Measurements from ENCODE around the gene BAAT. TPM values are rescaled to one million over a fixed set of nuclear protein-coding genes. Genes with fewer than 3 reads are reported as not detected.
A peak's percentile ranks its signal among the peaks of the same experiment; 100 is the strongest.

BAAT gene
- total RNA-seq, 1 donor from 2014 or later, result 8.9 TPM

DNA sequence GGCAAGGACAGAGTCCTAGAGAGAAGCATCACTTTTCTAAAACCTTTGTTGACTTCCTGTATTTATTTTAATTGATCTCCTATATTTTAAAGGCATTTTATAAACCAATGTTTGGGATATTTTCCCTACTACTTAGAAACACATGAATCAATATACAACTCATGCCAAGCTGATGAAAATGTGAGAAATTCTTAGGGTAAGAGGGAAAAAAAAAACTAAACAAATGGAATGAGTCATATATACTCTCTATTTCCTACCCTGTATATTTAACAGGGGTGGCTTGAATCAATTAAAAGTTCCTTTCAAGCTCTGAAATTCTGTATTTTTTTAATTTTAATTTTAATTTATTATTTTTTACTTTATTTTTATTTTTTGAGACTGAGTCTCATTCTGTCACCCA lies 19.6 kb downstream of the BAAT start:
- H3K9ac ChIP-seq (ENCODE audit: low read length), result no peak overlapping the region
- peaks cover 7% of the 10 kb centered on the region for H3K36me3 Mint-ChIP-seq (ENCODE audit: low read depth, unreplicated experiment)
- H3K4me3 ChIP-seq (ENCODE audit: insufficient read depth, low read depth, low read length), result no peak overlapping the region
- H3K27me3 Mint-ChIP-seq (ENCODE audit: low read depth, unreplicated experiment), result no peaks in the 10 kb centered on the region
- no peak overlapping the region for H3K4me2 ChIP-seq (ENCODE audit: low read length)
- FAIRE-seq (no peak), DNase-seq (ENCODE audit: low read depth) (peak; percentile 17)
- no peaks in the 10 kb centered on the region for H3K9me3 Mint-ChIP-seq (ENCODE audit: unreplicated experiment)
- H3K27me3 ChIP-seq (ENCODE audit: insufficient read depth, low read length), result no peaks in the 10 kb centered on the region
- H3K36me3 ChIP-seq (ENCODE audit: insufficient read depth, low read length), result no peaks in the 10 kb centered on the region
- H3K27ac Mint-ChIP-seq (ENCODE audit: unreplicated experiment), result peak overlapping the region; percentile 50
- H3K9me3 ChIP-seq (ENCODE audit: insufficient read depth, low read depth, low read length), result no peaks in the 10 kb centered on the region
- no peak overlapping the region for H2AFZ ChIP-seq (ENCODE audit: low read depth, low read length)
- peaks cover 33% of the 10 kb centered on the region for H3K4me1 Mint-ChIP-seq (ENCODE audit: low read depth, unreplicated experiment)
- peaks cover 13% of the 10 kb centered on the region for H3K4me1 ChIP-seq (ENCODE audit: insufficient read depth, low read length)
- no peak for TF ChIP-seq EZH2 (IDR thresholded peaks at IDR 0.05; ENCODE audit: insufficient read depth, low read length)
- TF ChIP-seq, protein P1, sequence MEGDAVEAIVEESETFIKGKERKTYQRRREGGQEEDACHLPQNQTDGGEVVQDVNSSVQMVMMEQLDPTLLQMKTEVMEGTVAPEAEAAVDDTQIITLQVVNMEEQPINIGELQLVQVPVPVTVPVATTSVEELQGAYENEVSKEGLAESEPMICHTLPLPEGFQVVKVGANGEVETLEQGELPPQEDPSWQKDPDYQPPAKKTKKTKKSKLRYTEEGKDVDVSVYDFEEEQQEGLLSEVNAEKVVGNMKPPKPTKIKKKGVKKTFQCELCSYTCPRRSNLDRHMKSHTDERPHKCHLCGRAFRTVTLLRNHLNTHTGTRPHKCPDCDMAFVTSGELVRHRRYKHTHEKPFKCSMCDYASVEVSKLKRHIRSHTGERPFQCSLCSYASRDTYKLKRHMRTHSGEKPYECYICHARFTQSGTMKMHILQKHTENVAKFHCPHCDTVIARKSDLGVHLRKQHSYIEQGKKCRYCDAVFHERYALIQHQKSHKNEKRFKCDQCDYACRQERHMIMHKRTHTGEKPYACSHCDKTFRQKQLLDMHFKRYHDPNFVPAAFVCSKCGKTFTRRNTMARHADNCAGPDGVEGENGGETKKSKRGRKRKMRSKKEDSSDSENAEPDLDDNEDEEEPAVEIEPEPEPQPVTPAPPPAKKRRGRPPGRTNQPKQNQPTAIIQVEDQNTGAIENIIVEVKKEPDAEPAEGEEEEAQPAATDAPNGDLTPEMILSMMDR (IDR thresholded peaks at IDR 0.05; ENCODE audit: insufficient read depth, low read depth, low read length), result no peak
- no peak overlapping the region for H3K27ac ChIP-seq (ENCODE audit: low read depth, low read length)
- no peak overlapping the region for H3K4me3 Mint-ChIP-seq (ENCODE audit: unreplicated experiment)
- no peaks in the 10 kb centered on the region for H3K79me2 ChIP-seq (ENCODE audit: insufficient read depth, low read length)
- no peaks in the 10 kb centered on the region for H4K20me1 ChIP-seq (ENCODE audit: insufficient read depth, low read length)

DNA sequence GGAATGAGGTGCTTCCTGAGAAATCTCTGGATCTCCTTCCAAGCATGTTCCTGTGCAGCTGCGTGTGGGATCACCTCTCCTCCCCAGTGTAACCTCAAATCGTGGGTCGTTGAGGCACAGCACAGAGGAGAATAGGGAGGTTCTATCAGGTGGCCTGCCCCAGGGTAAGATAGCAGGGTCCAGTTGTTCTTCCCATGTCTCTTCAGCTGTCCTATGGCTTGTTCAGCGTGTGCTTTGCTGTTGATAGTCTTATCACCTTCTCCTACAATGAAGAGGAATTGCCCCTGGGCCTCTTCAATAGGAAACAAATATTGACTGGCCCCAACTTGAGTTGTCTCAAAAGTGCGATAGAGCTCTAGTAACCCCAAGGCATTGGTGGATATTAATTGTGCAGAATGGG lies 22.4 kb downstream of the BAAT start:
- no peaks in the 10 kb centered on the region for H3K9me3 Mint-ChIP-seq (ENCODE audit: unreplicated experiment)
- Histone ChIP-seq H3K27me3 (ENCODE audit: insufficient read depth, low read length) (no peaks in the 10 kb centered on the region), H2AFZ (ENCODE audit: low read depth, low read length) (no peak overlapping the region), H3K4me2 (ENCODE audit: low read length) (no peak overlapping the region), H3K4me3 (ENCODE audit: insufficient read depth, low read depth, low read length) (no peak overlapping the region), H3K9ac (ENCODE audit: low read length) (no peak overlapping the region), H3K36me3 (ENCODE audit: insufficient read depth, low read length) (no peaks in the 10 kb centered on the region), H3K79me2 (ENCODE audit: insufficient read depth, low read length) (no peaks in the 10 kb centered on the region), H4K20me1 (ENCODE audit: insufficient read depth, low read length) (no peaks in the 10 kb centered on the region), H3K4me1 (ENCODE audit: insufficient read depth, low read length) (peaks cover 6% of the 10 kb centered on the region), H3K9me3 (ENCODE audit: insufficient read depth, low read depth, low read length) (no peaks in the 10 kb centered on the region), H3K27ac (ENCODE audit: low read depth, low read length) (no peak overlapping the region)
- no peak for FAIRE-seq
- peaks cover 23% of the 10 kb centered on the region for H3K4me1 Mint-ChIP-seq (ENCODE audit: low read depth, unreplicated experiment)
- H3K27me3 Mint-ChIP-seq (ENCODE audit: low read depth, unreplicated experiment), result no peaks in the 10 kb centered on the region
- H3K36me3 Mint-ChIP-seq (ENCODE audit: low read depth, unreplicated experiment), result peaks cover 7% of the 10 kb centered on the region
- TF ChIP-seq EZH2 (IDR thresholded peaks at IDR 0.05; ENCODE audit: insufficient read depth, low read length), result no peak
- TF ChIP-seq, protein P1 (IDR thresholded peaks at IDR 0.05; ENCODE audit: insufficient read depth, low read depth, low read length), result no peak
- H3K27ac Mint-ChIP-seq (ENCODE audit: unreplicated experiment), result no peak overlapping the region
- no peak for DNase-seq (ENCODE audit: low read depth)
- H3K4me3 Mint-ChIP-seq (ENCODE audit: unreplicated experiment), result no peak overlapping the region

DNA sequence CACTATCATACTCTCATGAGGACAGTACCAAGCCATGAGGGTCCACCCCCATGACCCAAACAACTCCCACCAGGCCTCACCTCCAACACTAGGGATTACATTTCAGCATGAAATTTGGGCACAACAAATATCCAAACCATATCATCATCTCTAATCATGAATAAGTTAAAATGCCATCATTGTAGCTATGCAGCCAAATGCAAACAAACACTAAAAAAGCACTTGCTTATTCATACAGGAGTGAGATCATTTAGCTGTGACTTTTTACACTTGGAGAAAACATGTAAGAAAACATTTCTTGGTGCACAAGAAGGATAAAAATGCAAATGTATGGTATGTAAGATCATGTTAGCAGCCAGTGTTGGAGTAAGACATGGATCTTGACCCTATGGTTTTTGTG lies 24.2 kb downstream of the BAAT start:
- H2AFZ ChIP-seq (ENCODE audit: low read depth, low read length), result no peak overlapping the region
- H3K27me3 ChIP-seq (ENCODE audit: insufficient read depth, low read length), result no peaks in the 10 kb centered on the region
- Mint-ChIP-seq H3K27me3 (ENCODE audit: low read depth, unreplicated experiment) (no peaks in the 10 kb centered on the region), H3K27ac (ENCODE audit: unreplicated experiment) (no peak overlapping the region), H3K9me3 (ENCODE audit: unreplicated experiment) (peaks cover 6% of the 10 kb centered on the region), H3K4me3 (ENCODE audit: unreplicated experiment) (no peak overlapping the region), H3K36me3 (ENCODE audit: low read depth, unreplicated experiment) (peaks cover 7% of the 10 kb centered on the region), H3K4me1 (ENCODE audit: low read depth, unreplicated experiment) (peaks cover 10% of the 10 kb centered on the region)
- no peaks in the 10 kb centered on the region for H3K79me2 ChIP-seq (ENCODE audit: insufficient read depth, low read length)
- TF ChIP-seq EZH2 (IDR thresholded peaks at IDR 0.05; ENCODE audit: insufficient read depth, low read length), result no peak
- TF ChIP-seq, protein P1 (IDR thresholded peaks at IDR 0.05; ENCODE audit: insufficient read depth, low read depth, low read length), result no peak
- no peak overlapping the region for H3K4me3 ChIP-seq (ENCODE audit: insufficient read depth, low read depth, low read length)
- FAIRE-seq (no peak), DNase-seq (ENCODE audit: low read depth) (no peak)
- H3K4me1 ChIP-seq (ENCODE audit: insufficient read depth, low read length), result no peaks in the 10 kb centered on the region
- H3K9me3 ChIP-seq (ENCODE audit: insufficient read depth, low read depth, low read length), result no peaks in the 10 kb centered on the region
- no peak overlapping the region for H3K4me2 ChIP-seq (ENCODE audit: low read length)
- no peak overlapping the region for H3K9ac ChIP-seq (ENCODE audit: low read length)
- no peak overlapping the region for H3K27ac ChIP-seq (ENCODE audit: low read depth, low read length)
- H3K36me3 ChIP-seq (ENCODE audit: insufficient read depth, low read length), result no peaks in the 10 kb centered on the region
- no peaks in the 10 kb centered on the region for H4K20me1 ChIP-seq (ENCODE audit: insufficient read depth, low read length)

Measured in astrocyte (in vitro differentiated cells and primary cell).